Bronchial epithelial cell (primary cell): ENCODE results near the gene MTURN. TPM values are rescaled to one million over a fixed set of nuclear protein-coding genes. Genes with fewer than 3 reads are reported as not detected.
A peak's percentile ranks its signal among the peaks of the same experiment; 100 is the strongest.

Source experiments
- DNase-seq: peaks from one replicate; pipeline ENCODE4 v3.0.0-alpha.2; 2010; ENCODE audit warnings: low read depth
- FAIRE-seq: peaks from 2 replicates; lab custom pipeline; 2011; peaks lifted over from hg19 to GRCh38; lab: Jason Lieb, UNC
- H3K27me3 ChIP-seq: 2 replicates; pipeline ENCODE4 v1.5.1; 2011; ENCODE audit warnings: low read length; ENCODE audit not compliant: control insufficient read depth, insufficient read depth
- H3K36me3 ChIP-seq: 2 replicates; pipeline ENCODE4 v1.5.1; 2011; ENCODE audit warnings: low read length; ENCODE audit not compliant: control insufficient read depth, insufficient read depth
- H3K4me3 ChIP-seq: 2 replicates; pipeline ENCODE4 v1.5.1; 2011; ENCODE audit warnings: mild to moderate bottlenecking, low read depth, low read length, control low read depth
- CTCF ChIP-seq: IDR thresholded peaks from 2 replicates; pipeline ENCODE4 v1.5.1; 2011; ENCODE audit warnings: mild to moderate bottlenecking, moderate library complexity, low read length, control low read depth, inconsistent platforms; ENCODE audit not compliant: insufficient read depth, severe bottlenecking
- total RNA-seq: library from RNA; depleted of rRNA; stranded (reverse); fragments of >200 nt; gene quantifications from 2 replicates; pipeline ENCODE4 v1.2.1, GENCODE V29; 2014

MTURN gene
- total RNA-seq, 1 donor from 2014 or later = 43.7 TPM

GRCh38 chr7:30201921-30202320 is 67.1 kb downstream of the MTURN start:
- FAIRE-seq (no peak), DNase-seq (no peak)
- TF ChIP-seq CTCF = no peak
- no peaks in the 10 kb centered on the region for H3K36me3 ChIP-seq
- no peak overlapping the region for H3K4me3 ChIP-seq
- no peaks in the 10 kb centered on the region for H3K27me3 ChIP-seq

GRCh38 chr7:30202671-30203070 is 67.9 kb downstream of the MTURN start:
- H3K36me3 ChIP-seq = no peaks in the 10 kb centered on the region
- H3K4me3 ChIP-seq = no peak overlapping the region
- no peak for FAIRE-seq
- H3K27me3 ChIP-seq = no peaks in the 10 kb centered on the region
- DNase-seq = no peak
- no peak for TF ChIP-seq CTCF

- Histone ChIP-seq H3K36me3 (no peaks in the 10 kb centered on the region), H3K4me3 (no peak overlapping the region), H3K27me3 (no peaks in the 10 kb centered on the region)
- no peak for TF ChIP-seq CTCF
- DNase-seq = peak; percentile 90
- peak; percentile 62 for FAIRE-seq
These were observed 71.7 kb downstream of the MTURN start for GRCh38 chr7:30206491-30206890.

- FAIRE-seq (no peak), DNase-seq (no peak)
- Histone ChIP-seq H3K36me3 (no peaks in the 10 kb centered on the region), H3K27me3 (no peaks in the 10 kb centered on the region), H3K4me3 (no peak overlapping the region)
- no peak for TF ChIP-seq CTCF
These were observed 72.2 kb downstream of the MTURN start for GRCh38 chr7:30206942-30207341.

- no peak for FAIRE-seq
- H3K4me3 ChIP-seq = no peak overlapping the region
- no peak for DNase-seq
- H3K36me3 ChIP-seq = no peaks in the 10 kb centered on the region
- H3K27me3 ChIP-seq = no peaks in the 10 kb centered on the region
- no peak for TF ChIP-seq CTCF
These were observed 72.6 kb downstream of the MTURN start for GRCh38 chr7:30207376-30207775.

- H3K4me3 ChIP-seq = no peak overlapping the region
- no peak for DNase-seq
These were observed 75.2 kb downstream of the MTURN start for GRCh38 chr7:30209951-30210350.

More at GRCh38 chr7:30209951-30210350, 75.2 kb downstream of the MTURN start:
- Histone ChIP-seq H3K36me3 (no peaks in the 10 kb centered on the region), H3K27me3 (no peaks in the 10 kb centered on the region)
- peak; percentile 83 for FAIRE-seq
- no peak for TF ChIP-seq CTCF
